Effector CD4-positive, alpha-beta T cell (primary cell): ENCODE results near the gene PLAAT2.
"Not testable (repeated sequence)": the region's sequence is repeated elsewhere in the genome, so short reads cannot be mapped to it uniquely, and the experiment has no call there.

ENCODE experiments used
- DNase-seq: peaks from one replicate; pipeline ENCODE4 v3.0.0-alpha.2; 2020

Gene PLAAT2

GRCh38 chr11:63547061-63547460 is 16.1 kb downstream of the PLAAT2 start:
- DNase-seq: no peak

- no peak for DNase-seq
These were observed 19.5 kb downstream of the PLAAT2 start for GRCh38 chr11:63543711-63544110.

GRCh38 chr11:63542506-63542905 is 20.7 kb downstream of the PLAAT2 start:
- not testable (repeated sequence) for DNase-seq

- DNase-seq: no peak
These were observed 25.7 kb downstream of the PLAAT2 start for GRCh38 chr11:63537293-63538101.

- peak; percentile 17 for DNase-seq
These were observed 26.4 kb downstream of the PLAAT2 start, which contains the start of gene PLAAT4 for GRCh38 chr11:63536669-63537292. Gene PLAAT4 (plus strand): TSS chr11:63536808. CDS start chr11:63536869, 61 bp downstream.

- no peak for DNase-seq
These were observed 27.4 kb downstream of the PLAAT2 start for GRCh38 chr11:63535734-63536133.

GRCh38 chr11:63534895-63535461 is 28.2 kb downstream of the PLAAT2 start:
- DNase-seq: no peak

- no peak for DNase-seq
These were observed 29.1 kb downstream of the PLAAT2 start for GRCh38 chr11:63534076-63534475.

GRCh38 chr11:63532799-63533475 is 30.2 kb downstream of the PLAAT2 start:
- DNase-seq: no peak

- DNase-seq: no peak
These were observed 31.1 kb downstream of the PLAAT2 start for GRCh38 chr11:63532117-63532516.

- peak; percentile 58 for DNase-seq
These were observed 31.9 kb downstream of the PLAAT2 start for GRCh38 chr11:63531074-63531792.

- no peak for DNase-seq
These were observed 33.2 kb downstream of the PLAAT2 start for GRCh38 chr11:63530021-63530420.

- not testable (repeated sequence) for DNase-seq
These were observed 33.8 kb downstream of the PLAAT2 start for GRCh38 chr11:63529373-63529772.

- DNase-seq: not testable (repeated sequence)
These were observed 34.4 kb downstream of the PLAAT2 start for GRCh38 chr11:63528729-63529278.

GRCh38 chr11:63528156-63528555 is 35.0 kb downstream of the PLAAT2 start:
- DNase-seq: not testable (repeated sequence)

GRCh38 chr11:63527667-63528066 is 35.5 kb downstream of the PLAAT2 start:
- DNase-seq: no peak

- no peak for DNase-seq
These were observed 40.0 kb downstream of the PLAAT2 start for GRCh38 chr11:63523151-63523550.

GRCh38 chr11:63521896-63522295 is 41.3 kb downstream of the PLAAT2 start:
- no peak for DNase-seq

GRCh38 chr11:63520606-63521170 is 42.5 kb downstream of the PLAAT2 start:
- DNase-seq: no peak

- no peak for DNase-seq
These were observed 44.6 kb downstream of the PLAAT2 start for GRCh38 chr11:63518548-63518947.

GRCh38 chr11:63517156-63517555 is 46.0 kb downstream of the PLAAT2 start:
- DNase-seq: no peak

GRCh38 chr11:63516109-63516508 is 47.1 kb downstream of the PLAAT2 start:
- no peak for DNase-seq
